Heart left ventricle (tissue), 13 donors: ENCODE data around the gene HSD11B1.

Experiments
- CTCF ChIP-seq, 12 donors: fragments of 200-600 bp; sonication (generic) in 4 of 12; IDR thresholded peaks; one replicate each; pipeline versions ENCODE4 v1.5.0 to v1.8.0; 2018 to 2022; ENCODE audit warnings: antibody characterized with exemption in 12 of 12, mild to moderate bottlenecking in 5 of 12
- POLR2A ChIP-seq, 2 donors: fragments of 450-650 bp; IDR thresholded peaks; one replicate each; pipeline ENCODE4 v1.6.1; 2017; ENCODE audit warnings: antibody characterized with exemption in 2 of 2, mild to moderate bottlenecking in 2 of 2, moderate library complexity in 2 of 2
- donor health status: ischemic (EF 13 %, LVEDD 7.1; RV severe dilation, severe dysfunction).
- donor health status: DM: no; HTN: yes; CAD: no.
- donor health status: DM: no; HTN: no; CAD: no.
- donor health status: ischemic (EF 25% LVEDD 6.9; RV normal size, moderate dysfunction).
- donor health status: ischemic (EF 25% LVEDD 5.7; RV mildly dilated, moderate dysfunction).
- donor health status: ischemic (EF 35%, LVEDD 5.7; RV mildly dilated, moderate dysfunction).
- donor health status: nonischemic (EF 11% LVEDD 7.7; RV severe dilation, severe dysfunction).
- donor health status: DM: yes; HTN: yes; CAD: no.
- donor health status: PGD.
- donor health status: ischemic (EF 29% LVEDD 5.4; RV normal size, mild dysfunction).
- donor health status: nonischemic (EF 23%, LVEDD 6.1; RV moderate dilation, normal function).

GRCh38 chr1:209774592-209774991 is 69.9 kb downstream of the HSD11B1 start:
- TF ChIP-seq POLR2A (IDR thresholded peaks at IDR 0.05) (no peak), CTCF (IDR thresholded peaks at IDR 0.05) (no peak)
